HFF-Myc (cell line): Measurements from ENCODE around the gene PRM3.
"Not testable (repeated sequence)": the region's sequence is repeated elsewhere in the genome, so short reads cannot be mapped to it uniquely, and the experiment has no call there.

ENCODE experiments used
- DNase-seq: peaks from one replicate; pipeline ENCODE4 v3.0.0-alpha.2; 2011; ENCODE audit warnings: low read depth; ENCODE audit errors: extremely low read depth
- H3K4me3 ChIP-seq: replicated peaks from 2 replicates; pipeline ENCODE4 v1.5.1; 2011; ENCODE audit warnings: low read depth, mild to moderate bottlenecking, control low read depth, low read length
- TF ChIP-seq, protein P1 (sequence below): IDR thresholded peaks from 2 replicates; pipeline ENCODE4 v1.5.1; 2012; ENCODE audit warnings: mild to moderate bottlenecking, low read depth, low read length, control low read depth; ENCODE audit errors: missing control alignments

Gene PRM3

DNA sequence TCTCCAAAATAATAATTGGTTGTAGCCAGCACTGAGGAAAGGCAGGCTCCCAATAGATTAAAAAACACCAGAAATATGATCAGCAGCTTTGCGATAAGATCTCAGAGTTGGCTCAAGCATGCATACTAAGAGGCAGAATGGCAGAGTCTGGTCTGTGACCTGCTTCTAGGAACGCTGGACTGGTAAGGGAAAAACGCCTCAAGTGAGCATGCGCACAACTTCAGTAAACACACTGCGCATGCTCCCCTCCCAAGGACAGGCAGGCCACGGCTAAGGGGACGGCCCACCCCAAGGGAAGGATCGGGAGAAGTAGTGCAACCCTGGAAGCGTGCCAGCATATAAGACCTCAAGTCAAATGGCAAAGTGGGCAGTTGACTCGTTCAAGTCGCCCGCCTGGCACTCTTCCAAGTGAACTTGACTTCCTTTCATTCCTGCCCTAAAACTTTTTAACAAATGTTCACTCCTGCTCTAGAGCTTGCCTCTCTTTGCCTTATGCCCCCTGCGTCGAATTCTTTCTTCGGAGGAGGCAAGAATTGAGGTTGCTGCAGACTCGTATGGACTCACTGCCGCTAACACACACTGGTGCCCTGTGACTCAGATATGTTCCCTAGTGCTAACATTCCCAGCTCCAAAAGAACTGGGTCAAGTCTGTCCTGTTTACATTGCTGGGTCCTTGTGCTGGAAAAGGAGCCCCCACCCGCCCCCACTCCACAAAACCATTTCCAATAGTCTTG lies 30.1 kb upstream of the PRM3 start:
- DNase-seq = no peak
- TF ChIP-seq, protein P1, sequence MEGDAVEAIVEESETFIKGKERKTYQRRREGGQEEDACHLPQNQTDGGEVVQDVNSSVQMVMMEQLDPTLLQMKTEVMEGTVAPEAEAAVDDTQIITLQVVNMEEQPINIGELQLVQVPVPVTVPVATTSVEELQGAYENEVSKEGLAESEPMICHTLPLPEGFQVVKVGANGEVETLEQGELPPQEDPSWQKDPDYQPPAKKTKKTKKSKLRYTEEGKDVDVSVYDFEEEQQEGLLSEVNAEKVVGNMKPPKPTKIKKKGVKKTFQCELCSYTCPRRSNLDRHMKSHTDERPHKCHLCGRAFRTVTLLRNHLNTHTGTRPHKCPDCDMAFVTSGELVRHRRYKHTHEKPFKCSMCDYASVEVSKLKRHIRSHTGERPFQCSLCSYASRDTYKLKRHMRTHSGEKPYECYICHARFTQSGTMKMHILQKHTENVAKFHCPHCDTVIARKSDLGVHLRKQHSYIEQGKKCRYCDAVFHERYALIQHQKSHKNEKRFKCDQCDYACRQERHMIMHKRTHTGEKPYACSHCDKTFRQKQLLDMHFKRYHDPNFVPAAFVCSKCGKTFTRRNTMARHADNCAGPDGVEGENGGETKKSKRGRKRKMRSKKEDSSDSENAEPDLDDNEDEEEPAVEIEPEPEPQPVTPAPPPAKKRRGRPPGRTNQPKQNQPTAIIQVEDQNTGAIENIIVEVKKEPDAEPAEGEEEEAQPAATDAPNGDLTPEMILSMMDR = no peak
- no peak overlapping the region for H3K4me3 ChIP-seq

DNA sequence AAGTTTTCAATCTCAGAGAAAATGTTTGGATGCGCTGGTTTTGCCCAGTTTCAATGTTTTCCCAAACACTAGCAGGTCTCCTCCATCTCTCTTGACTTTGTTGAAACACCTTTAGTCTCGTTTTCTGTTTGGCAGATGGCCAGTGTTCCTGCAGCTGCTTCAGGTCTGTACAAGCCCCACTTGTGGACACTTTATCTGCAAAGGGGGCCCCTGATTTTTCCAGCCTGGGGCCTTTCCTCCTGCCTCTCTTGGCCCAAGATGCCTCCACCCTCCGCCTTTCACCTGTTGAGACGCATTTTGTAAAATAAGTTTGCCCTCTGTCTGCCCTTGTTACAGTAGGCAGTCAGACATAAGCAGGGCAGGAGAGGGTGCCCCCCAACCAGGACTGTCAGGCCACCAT lies 29.5 kb upstream of the PRM3 start:
- H3K4me3 ChIP-seq = no peak overlapping the region
- DNase-seq = no peak
- TF ChIP-seq, protein P1 = no peak

DNA sequence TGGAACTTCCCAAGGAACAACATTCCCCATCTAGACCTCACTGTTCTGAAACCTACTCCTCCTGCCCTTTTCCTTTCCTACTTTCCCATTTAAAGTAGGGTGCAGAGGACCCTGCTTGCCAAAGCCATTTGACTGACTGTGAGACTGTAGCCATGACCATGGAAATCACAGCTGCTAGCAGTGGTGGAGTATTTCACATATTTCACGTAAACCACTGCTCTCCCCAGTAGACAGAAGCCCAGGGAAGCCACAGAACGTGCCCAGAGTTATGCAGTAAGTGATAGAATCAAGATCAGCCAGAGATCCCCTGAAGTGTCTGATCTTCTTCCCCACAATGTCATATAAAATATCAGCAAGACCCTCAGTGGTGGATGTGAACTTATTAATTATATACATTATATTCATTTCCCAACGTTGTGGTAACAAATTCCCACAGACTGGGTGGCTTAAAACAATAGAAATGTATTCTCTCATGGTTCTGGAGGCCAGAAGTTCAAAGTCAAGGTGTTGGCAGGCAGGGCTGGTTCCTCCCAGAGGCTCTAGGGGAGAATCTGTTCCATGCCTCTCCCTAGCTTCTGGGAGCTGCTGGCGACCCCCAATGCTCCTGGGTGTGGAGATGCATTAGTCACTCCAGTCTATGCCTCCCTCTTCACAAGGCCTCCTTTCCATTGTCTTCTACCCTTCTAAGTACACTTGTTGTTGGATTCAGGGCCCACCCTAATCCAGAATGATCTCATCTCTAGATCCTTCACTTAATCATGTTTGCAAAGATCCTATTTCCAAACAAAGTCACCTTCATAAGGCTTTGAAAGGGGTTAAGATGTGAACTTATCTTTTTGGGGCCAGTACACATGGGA lies 28.4 kb upstream of the PRM3 start:
- DNase-seq = no peak
- TF ChIP-seq, protein P1 = no peak
- H3K4me3 ChIP-seq = no peak overlapping the region

DNA sequence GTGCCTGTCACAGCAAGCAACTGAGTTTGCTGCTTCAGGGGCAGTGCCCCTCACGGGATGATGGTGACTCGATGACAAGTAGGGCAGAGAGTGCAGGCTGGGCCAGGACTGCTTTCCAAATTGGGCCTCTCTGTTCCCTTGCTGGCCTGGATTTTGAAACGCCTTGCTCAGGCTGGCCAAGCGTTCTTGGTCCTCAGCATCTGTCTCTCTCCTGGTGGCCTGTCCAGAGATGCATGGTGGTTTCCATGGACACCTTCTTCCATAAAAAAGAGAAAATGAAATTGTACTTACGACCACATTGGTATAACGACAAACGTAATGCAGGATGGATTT lies 27.1 kb upstream of the PRM3 start:
- DNase-seq = no peak
- TF ChIP-seq, protein P1 = no peak
- no peak overlapping the region for H3K4me3 ChIP-seq

DNA sequence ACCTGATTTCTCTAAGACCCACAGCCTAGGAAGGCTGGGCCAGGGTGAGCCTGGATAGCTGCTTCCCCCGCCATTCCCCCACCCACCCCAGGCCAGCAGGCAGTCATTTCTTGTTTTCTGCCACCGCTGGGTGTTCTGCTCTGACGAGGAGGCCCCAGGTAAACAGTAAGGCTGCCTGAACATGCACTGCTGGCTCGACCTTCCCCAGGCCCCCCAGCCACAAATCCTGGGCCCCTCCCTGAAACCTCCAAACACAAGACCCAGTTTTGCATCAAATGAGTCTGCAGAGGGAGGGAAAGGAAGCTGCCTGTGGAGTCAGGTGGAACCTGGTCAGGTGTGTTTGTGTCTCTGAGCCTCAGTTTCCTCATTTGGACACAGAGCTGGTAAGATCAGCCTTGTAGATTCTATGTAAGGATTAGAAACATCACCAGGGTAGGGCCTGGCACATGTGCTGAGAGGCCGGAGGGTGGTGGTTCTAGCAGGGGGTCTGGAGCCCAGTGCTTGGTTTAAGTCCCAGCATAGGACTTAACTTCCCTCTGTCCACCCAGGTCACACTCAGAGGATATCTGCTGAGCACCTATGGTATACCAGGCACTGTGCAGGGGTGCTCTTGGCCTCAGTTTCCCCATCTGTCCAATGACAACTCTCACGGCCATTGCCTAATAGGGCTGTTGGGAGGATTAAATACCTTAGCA lies 26.6 kb upstream of the PRM3 start:
- TF ChIP-seq, protein P1 = no peak
- no peak for DNase-seq
- H3K4me3 ChIP-seq = no peak overlapping the region

DNA sequence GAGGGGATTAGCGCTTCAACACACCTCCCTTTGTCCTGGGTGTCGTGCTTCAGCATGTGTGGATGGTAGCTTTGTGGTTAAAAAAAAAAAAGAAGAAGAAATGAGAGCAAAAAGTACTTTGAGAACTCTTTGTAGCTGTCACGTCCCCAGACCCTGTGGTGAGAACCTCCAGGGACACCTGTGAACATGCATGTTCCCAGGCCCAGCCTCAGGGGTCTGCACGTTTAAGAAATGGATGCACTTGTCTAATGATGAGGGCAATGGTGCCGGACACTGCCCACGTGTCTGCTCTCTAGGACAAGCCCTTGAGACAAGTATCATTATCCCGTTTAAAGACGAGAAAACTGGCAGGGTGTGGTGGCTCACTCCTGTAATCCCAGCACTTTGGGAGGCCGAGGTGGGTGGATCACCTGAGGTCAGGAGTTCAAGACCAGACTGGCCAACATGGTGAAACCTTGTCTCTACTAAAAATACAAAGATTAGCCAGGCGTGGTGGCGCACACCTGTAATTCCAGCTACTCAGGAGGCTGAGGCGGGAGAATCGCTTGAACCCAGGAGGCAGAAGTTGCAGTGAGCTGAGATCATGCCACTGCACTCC lies 25.6 kb upstream of the PRM3 start:
- not testable (repeated sequence) for H3K4me3 ChIP-seq, DNase-seq
